IPS DF 6.9 (cell line): ENCODE data around the gene PTPRG.

Experiments used
- DNase-seq: peaks from one replicate; pipeline ENCODE4 v3.0.0-alpha.2; 2013; ENCODE audit warnings: low read depth, low spot score
- H3K27ac ChIP-seq: one replicate; pipeline ENCODE4 v1.5.1; 2013; ENCODE audit warnings: low read length, control low read depth
- H3K27me3 ChIP-seq: 2 replicates; pipeline ENCODE4 v1.6.1; 2013; ENCODE audit warnings: mild to moderate bottlenecking, low read length; ENCODE audit not compliant: control insufficient read depth, insufficient read depth
- H3K36me3 ChIP-seq: 2 replicates; pipeline ENCODE4 v1.6.1; 2013; ENCODE audit warnings: low read length; ENCODE audit not compliant: control insufficient read depth, insufficient read depth
- H3K4me1 ChIP-seq: 2 replicates; pipeline ENCODE4 v1.6.1; 2013; ENCODE audit warnings: low read length; ENCODE audit not compliant: control insufficient read depth, insufficient read depth
- H3K4me3 ChIP-seq: 2 replicates; pipeline ENCODE4 v1.5.1; 2013; ENCODE audit warnings: mild to moderate bottlenecking, low read length
- H3K9me3 ChIP-seq: 2 replicates; pipeline ENCODE4 v1.6.1; 2013; ENCODE audit warnings: low read length, inconsistent platforms; ENCODE audit not compliant: control insufficient read depth, insufficient read depth
- WGBS: extraction: QIAGEN DNeasy Blood & Tissue Kit; methylation state at CpG from one replicate; pipeline ENCODE4 v1.1.7; 2013; ENCODE audit warnings: mixed read lengths, missing lambda C conversion rate; ENCODE audit not compliant: insufficient read length, insufficient coverage; 5-methylcytosine and 5-hydroxymethylcytosine counted together

The PTPRG gene

DNA sequence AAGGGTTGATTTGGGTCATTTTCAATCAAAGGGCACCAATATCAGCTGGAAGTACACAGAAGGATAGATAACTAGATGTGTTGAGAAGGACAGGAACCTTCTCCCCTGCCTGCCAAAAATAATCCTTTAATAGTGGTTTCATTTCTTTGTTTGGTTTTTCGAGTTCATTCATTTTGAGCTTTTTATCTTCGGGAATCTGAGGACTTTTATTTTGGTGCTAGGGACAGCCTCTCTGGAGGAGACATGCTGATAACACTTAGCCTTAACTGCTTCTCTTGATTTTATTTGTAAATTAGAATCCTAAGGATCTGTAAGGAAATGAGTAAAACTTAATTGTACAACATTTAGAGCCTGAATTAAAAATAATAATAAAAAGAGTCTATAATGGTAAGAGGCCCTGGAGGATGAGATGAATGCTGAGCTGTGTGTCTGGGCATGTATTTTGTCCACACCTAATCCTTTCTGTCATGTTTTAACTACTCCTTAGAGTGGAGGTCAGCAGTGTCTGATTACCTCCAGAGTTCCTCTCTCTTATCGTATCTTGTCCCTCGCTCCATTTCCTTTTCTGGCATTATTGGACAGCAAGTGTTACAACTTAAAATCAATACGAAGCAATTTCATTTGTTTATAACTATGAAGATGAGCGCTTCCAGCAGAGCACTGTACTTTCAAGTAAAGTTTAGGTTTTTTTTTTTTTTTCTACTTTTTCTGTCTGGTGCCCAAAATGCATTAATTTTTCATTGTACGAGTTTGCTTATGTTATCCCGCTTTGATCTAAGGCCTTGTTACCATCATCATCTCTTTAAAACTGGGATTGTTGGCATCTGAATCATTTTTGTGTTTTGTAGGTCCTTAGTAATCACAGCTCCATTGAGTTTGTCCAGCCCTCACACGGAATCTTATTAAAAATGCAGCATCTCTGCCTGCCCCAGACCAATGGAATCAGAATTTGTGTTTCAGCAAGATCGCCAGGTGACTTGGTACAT, 22.8 kb downstream of the PTPRG start:
- no peaks in the 10 kb centered on the region for H3K27me3 ChIP-seq
- WGBS, result no CpG with 5 or more reads among the region's 10 CpGs
- no peaks in the 10 kb centered on the region for H3K36me3 ChIP-seq
- H3K4me1 ChIP-seq, result peaks cover 4% of the 10 kb centered on the region; the same call in 1 of the 2 replicates
- no peak for DNase-seq
- no peaks in the 10 kb centered on the region for H3K9me3 ChIP-seq
- H3K27ac ChIP-seq, result no peak overlapping the region
- no peak overlapping the region for H3K4me3 ChIP-seq

DNA sequence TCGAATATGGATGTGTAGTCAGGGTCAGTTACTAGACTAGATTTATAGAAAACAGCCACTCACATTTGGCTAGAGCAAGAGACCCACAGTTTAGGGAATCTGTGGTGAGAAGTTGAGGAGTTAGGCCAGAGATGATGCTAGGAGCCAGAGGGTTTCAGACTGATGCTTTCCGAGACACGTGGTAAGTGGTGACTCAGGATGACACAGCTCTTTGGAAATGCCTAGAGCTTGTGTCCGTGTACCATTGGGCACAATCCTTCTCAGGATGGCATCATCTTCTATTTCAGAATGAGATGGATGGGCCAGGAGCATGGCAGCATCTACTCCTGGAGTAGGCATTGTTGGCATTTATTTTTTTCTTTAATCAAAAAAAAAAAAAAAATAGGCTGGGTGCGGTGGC, 28.5 kb downstream of the PTPRG start:
- DNase-seq, result no peak
- peaks cover 5% of the 10 kb centered on the region for H3K4me1 ChIP-seq
- no CpG with 5 or more reads among the region's 5 CpGs for WGBS
- H3K27ac ChIP-seq, result no peak overlapping the region
- no peaks in the 10 kb centered on the region; the same call in 1 of the 2 replicates for H3K36me3 ChIP-seq
- H3K27me3 ChIP-seq, result no peaks in the 10 kb centered on the region
- H3K9me3 ChIP-seq, result no peaks in the 10 kb centered on the region
- H3K4me3 ChIP-seq, result no peak overlapping the region

DNA sequence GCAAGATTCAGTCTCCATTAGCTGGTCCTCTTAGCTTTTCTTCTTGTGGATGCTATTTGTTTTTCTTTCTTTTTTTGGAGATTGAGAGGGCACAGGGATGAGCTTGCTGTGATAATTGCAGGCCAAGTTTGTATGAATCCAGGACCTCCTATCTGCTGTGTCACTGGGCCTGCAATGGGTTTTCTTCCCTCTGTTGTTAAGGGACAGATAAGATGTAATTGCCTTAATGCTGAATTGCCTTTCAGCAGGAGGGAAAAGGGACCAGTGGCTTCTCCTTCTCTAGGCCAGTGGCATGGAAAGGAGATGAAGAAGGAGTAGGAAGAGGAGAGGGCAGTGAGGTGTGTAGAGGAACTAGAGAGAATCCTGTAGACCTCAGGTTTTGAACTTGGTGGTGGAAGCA, 29.9 kb downstream of the PTPRG start:
- DNase-seq, result no peak
- H3K36me3 ChIP-seq, result no peaks in the 10 kb centered on the region; the same call in 1 of the 2 replicates
- H3K4me1 ChIP-seq, result peaks cover 5% of the 10 kb centered on the region
- no peak overlapping the region for H3K27ac ChIP-seq
- no peaks in the 10 kb centered on the region for H3K27me3 ChIP-seq
- no peak overlapping the region for H3K4me3 ChIP-seq
- H3K9me3 ChIP-seq, result no peaks in the 10 kb centered on the region

DNA sequence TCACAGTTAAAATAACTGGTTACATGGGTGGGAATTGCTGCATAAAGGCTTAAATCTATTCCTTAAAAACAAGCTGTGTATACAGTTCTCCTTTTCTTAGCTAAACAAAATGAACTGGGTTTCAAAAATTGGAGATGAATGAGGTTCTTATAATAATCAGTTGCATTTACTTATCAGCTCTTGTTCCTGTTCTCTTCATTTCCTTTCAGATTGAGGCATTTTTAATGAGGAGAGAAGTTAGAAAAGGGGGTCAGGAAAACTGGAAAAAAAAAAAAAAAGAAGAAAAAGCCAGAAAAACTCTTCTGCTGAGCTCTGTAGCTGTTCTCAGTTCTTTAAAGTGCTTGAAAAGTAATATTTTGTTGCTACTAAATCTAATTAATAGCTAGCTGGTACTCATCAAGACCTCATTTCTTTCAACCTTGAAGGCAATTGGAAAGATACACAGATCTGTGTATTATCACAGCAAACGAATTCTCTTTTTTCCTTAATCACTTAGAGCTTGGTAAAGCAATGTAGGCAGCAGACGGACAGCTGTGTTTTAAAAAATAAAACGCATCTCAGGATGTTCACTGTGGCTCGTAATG, 32.2 kb downstream of the PTPRG start:
- H3K4me3 ChIP-seq, result no peak overlapping the region
- no peaks in the 10 kb centered on the region; the same call in 1 of the 2 replicates for H3K36me3 ChIP-seq
- no peak overlapping the region for H3K27ac ChIP-seq
- WGBS, result no CpG with 5 or more reads among the region's 4 CpGs
- no peaks in the 10 kb centered on the region for H3K27me3 ChIP-seq
- H3K4me1 ChIP-seq, result peaks cover 3% of the 10 kb centered on the region
- DNase-seq, result no peak
- H3K9me3 ChIP-seq, result no peaks in the 10 kb centered on the region

DNA sequence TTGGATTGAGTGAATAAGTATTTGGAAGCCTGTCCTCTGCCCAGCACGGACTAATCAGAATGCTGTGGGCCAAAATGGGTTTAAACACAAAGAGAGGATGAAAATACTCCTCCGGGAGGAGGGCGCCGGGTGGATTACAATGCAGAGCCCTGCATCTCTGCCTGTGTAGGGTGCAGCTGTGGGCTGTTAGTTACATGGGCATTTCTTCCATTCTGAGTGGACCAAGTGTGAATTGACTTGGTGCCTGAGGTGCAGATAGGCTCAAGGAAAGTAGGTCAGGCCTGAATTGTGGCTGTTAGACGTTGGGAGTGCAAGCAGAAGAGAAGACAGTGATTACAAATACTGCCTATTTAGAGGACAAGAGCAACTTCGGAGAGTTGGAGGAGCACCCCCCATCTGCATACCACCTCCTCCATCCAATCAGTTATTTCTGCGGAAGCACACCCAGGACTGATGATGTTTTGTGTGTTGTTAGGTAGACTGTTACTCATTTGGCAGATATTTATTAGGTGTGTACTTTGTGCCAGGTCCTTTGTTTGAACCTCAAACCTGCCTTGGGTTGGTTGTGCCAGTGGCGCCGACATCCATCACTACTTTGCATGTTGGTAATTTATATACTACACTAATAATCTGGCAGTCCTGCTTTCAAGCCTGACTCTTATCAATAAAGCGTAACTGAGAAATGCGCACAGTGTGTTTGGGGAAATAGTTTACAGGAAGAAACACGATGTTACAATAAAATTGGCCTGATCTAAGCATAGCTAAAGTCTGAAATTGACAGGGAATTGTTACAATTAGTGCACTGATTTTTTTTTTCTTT, 33.0 kb downstream of the PTPRG start:
- no peak overlapping the region for H3K27ac ChIP-seq
- H3K36me3 ChIP-seq, result no peaks in the 10 kb centered on the region; the same call in 1 of the 2 replicates
- H3K4me3 ChIP-seq, result no peak overlapping the region
- peaks cover 3% of the 10 kb centered on the region for H3K4me1 ChIP-seq
- no peaks in the 10 kb centered on the region for H3K27me3 ChIP-seq
- DNase-seq, result no peak
- no CpG with 5 or more reads among the region's 12 CpGs for WGBS
- H3K9me3 ChIP-seq, result no peaks in the 10 kb centered on the region

DNA sequence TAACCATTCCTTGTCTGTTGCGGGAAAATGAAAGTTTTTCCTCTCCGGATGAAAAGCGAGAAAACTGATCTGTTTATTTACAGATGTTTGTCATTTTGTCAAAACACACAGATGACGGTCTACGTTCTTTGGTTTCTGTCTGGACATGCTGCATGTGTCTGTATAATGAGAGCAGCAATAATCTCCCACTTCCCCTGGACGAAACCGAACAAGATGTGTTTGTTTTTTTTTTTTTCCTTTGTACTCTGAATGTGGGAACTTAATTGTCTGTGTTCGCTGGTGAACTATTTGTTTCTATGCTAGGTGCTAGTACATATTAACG, 33.6 kb downstream of the PTPRG start:
- DNase-seq, result no peak
- H3K27ac ChIP-seq, result no peak overlapping the region
- WGBS, result no CpG with 5 or more reads among the region's 9 CpGs
- H3K4me3 ChIP-seq, result no peak overlapping the region
- peaks cover 3% of the 10 kb centered on the region for H3K4me1 ChIP-seq
- H3K9me3 ChIP-seq, result no peaks in the 10 kb centered on the region
- H3K36me3 ChIP-seq, result no peaks in the 10 kb centered on the region
- no peaks in the 10 kb centered on the region for H3K27me3 ChIP-seq

DNA sequence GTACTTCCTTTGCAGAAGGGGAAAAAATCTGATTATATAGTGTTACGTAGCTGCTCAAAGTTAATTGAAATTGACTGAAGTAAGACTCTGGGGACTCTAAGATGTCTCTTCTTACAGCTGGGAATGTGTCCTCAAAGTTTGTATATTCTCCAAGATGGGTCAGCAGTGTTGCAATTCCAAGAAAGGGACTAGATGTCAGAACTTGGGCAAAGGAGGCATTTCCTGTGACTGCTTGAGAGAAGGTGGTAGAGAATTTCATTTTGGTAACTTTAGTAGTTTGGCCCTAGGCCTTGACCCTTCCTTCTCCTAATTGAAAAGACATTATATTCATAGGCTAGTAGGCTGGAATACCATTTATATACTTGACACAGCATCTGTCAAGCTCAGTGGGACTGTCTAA, 33.9 kb downstream of the PTPRG start:
- Histone ChIP-seq H3K4me3 (no peak overlapping the region), H3K27ac (no peak overlapping the region), H3K9me3 (no peaks in the 10 kb centered on the region), H3K36me3 (no peaks in the 10 kb centered on the region), H3K4me1 (peaks cover 3% of the 10 kb centered on the region), H3K27me3 (no peaks in the 10 kb centered on the region)
- WGBS, result no CpG with 5 or more reads among the region's 1 CpG
- no peak for DNase-seq

DNA sequence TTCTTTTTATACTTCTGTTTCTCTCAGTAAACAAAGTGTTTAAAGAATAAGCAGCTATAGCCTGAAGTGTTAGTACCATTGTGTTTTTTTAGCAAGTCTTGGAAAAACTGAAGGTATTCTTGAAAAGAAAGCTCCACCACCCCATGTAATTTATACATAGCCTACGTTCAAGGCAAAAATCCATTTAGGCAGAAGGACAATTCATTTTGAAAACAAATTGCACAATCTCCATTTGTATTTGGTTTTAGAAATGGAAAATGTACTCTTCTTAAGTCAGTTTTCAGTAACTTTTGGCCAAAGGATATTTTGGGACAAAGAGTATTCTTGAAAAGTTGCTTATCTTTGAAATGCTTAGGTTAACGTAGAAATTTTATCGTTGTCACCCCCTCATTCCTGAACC, 34.5 kb downstream of the PTPRG start:
- WGBS, result no CpG with 5 or more reads among the region's 3 CpGs
- DNase-seq, result no peak
- no peaks in the 10 kb centered on the region for H3K9me3 ChIP-seq

DNA sequence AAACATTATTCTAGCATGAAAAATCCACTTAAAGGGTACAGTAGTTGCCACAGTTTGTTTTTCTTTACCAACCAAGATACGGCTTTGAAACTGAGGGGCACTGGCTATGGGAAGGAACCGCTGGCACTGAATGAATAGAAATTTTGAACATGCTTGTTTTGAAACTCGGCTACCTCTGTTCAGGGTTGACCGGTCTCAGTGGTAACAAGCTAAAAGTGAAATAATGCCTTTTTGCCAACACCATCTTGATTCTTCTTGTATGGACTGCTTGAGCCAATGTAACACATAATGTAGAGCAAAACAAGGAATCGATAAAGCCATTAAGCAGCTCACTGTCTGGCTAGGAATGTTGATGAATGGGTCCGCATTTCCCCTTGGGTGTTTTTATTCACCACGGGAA, 36.5 kb downstream of the PTPRG start:
- H3K9me3 ChIP-seq, result no peaks in the 10 kb centered on the region
- WGBS, result no CpG with 5 or more reads among the region's 7 CpGs

More for the DNA sequence above, 34.5 kb downstream of the PTPRG start:
- no peaks in the 10 kb centered on the region for H3K27me3 ChIP-seq
- no peak overlapping the region for H3K27ac ChIP-seq
- H3K4me1 ChIP-seq, result peaks cover 4% of the 10 kb centered on the region
- H3K36me3 ChIP-seq, result no peaks in the 10 kb centered on the region
- no peak overlapping the region for H3K4me3 ChIP-seq

DNA sequence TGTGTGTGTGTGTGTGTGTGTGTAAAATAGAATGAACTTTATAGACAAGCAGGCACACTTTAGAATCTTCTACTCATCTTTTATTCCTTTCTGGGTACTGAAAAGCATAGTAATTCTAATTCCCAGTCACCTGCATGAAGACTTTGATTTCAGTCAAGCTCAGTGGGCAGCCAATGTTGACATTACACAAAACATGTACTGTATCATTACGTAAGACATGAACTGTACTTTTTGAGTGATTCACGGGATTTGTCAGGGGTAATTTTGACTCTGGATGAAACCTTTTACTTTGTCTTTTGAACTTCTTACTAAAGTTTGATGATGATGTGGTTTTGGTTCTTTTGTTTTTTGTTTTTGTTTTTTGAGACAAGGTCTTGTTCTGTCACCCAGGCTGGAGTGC, 38.8 kb downstream of the PTPRG start:
- H3K36me3 ChIP-seq, result no peaks in the 10 kb centered on the region
- WGBS, result no CpG with 5 or more reads among the region's 2 CpGs
- no peak overlapping the region for H3K27ac ChIP-seq
- H3K4me1 ChIP-seq, result 0 out of 2 replicates have a peak, but pooled peaks cover 2% of the 10 kb centered on the region
- no peaks in the 10 kb centered on the region for H3K27me3 ChIP-seq
- H3K9me3 ChIP-seq, result no peaks in the 10 kb centered on the region
- no peak overlapping the region for H3K4me3 ChIP-seq
- DNase-seq, result no peak

More for the DNA sequence above, 36.5 kb downstream of the PTPRG start:
- H3K4me3 ChIP-seq, result no peak overlapping the region
- H3K36me3 ChIP-seq, result no peaks in the 10 kb centered on the region
- H3K27me3 ChIP-seq, result no peaks in the 10 kb centered on the region
- no peak overlapping the region for H3K27ac ChIP-seq
- peaks cover 3% of the 10 kb centered on the region; the same call in 1 of the 2 replicates for H3K4me1 ChIP-seq
- DNase-seq, result no peak
